ENCODE results near the gene TLN1.
A peak's percentile ranks its signal among the peaks of the same experiment; 100 is the strongest.

Gene TLN1

GRCh38 chr9:35705372-35705771, 26.6 kb downstream of the TLN1 start:
- DNase-seq (ENCODE audit: low read depth) = no peak

GRCh38 chr9:35703906-35704672, 27.9 kb downstream of the TLN1 start:
- no peak for DNase-seq (ENCODE audit: low read depth)

GRCh38 chr9:35702696-35703095, 29.3 kb downstream of the TLN1 start:
- DNase-seq (ENCODE audit: low read depth) = no peak

- no peak for DNase-seq (ENCODE audit: low read depth)
Observed at GRCh38 chr9:35700942-35701341, 31.1 kb downstream of the TLN1 start.

- no peak for DNase-seq (ENCODE audit: low read depth)
Observed at GRCh38 chr9:35700031-35700430, 32.0 kb downstream of the TLN1 start.

GRCh38 chr9:35698231-35698630, 33.8 kb downstream of the TLN1 start:
- DNase-seq (ENCODE audit: low read depth) = no peak

GRCh38 chr9:35697486-35697885, 34.5 kb downstream of the TLN1 start:
- DNase-seq (ENCODE audit: low read depth) = no peak

GRCh38 chr9:35696520-35697215, 35.3 kb downstream of the TLN1 start:
- peak; percentile 45 for DNase-seq (ENCODE audit: low read depth)

GRCh38 chr9:35695943-35696401, 36.0 kb downstream of the TLN1 start:
- DNase-seq (ENCODE audit: low read depth) = no peak

GRCh38 chr9:35691757-35692301, 40.2 kb downstream of the TLN1 start:
- no peak for DNase-seq (ENCODE audit: low read depth)

- no peak for DNase-seq (ENCODE audit: low read depth)
Observed at GRCh38 chr9:35691334-35691650, 40.7 kb downstream of the TLN1 start.

- no peak for DNase-seq (ENCODE audit: low read depth)
Observed at GRCh38 chr9:35690614-35691333, 41.2 kb downstream of the TLN1 start.

GRCh38 chr9:35690294-35690613, 41.7 kb downstream of the TLN1 start:
- no peak for DNase-seq (ENCODE audit: low read depth)

- DNase-seq (ENCODE audit: low read depth) = no peak
Observed at GRCh38 chr9:35689542-35690293, 42.3 kb downstream of the TLN1 start, which contains the start of gene TPM2. TSS of gene TPM2 (minus strand) at chr9:35689925. CDS start at chr9:35689817, 108 bp downstream.

- DNase-seq (ENCODE audit: low read depth) = no peak
Observed at GRCh38 chr9:35688558-35689541, 43.1 kb downstream of the TLN1 start.

- no peak for DNase-seq (ENCODE audit: low read depth)
Observed at GRCh38 chr9:35687972-35688557, 43.9 kb downstream of the TLN1 start.

- no peak for DNase-seq (ENCODE audit: low read depth)
Observed at GRCh38 chr9:35687306-35687705, 44.7 kb downstream of the TLN1 start.

GRCh38 chr9:35686222-35687203, 45.5 kb downstream of the TLN1 start:
- DNase-seq (ENCODE audit: low read depth) = no peak

GRCh38 chr9:35685506-35685905, 46.5 kb downstream of the TLN1 start:
- no peak for DNase-seq (ENCODE audit: low read depth)
